Neutrophil (primary cell): ENCODE data around the gene CD2AP.

ENCODE experiments used
- H3K27ac ChIP-seq: fragments of 200-600 bp; sonication (generic); 2 replicates; pipeline ENCODE4 v1.5.1; 2016; ENCODE audit warnings: mild to moderate bottlenecking, moderate library complexity
- H3K27me3 ChIP-seq: fragments of 200-600 bp; sonication (generic); 2 replicates; pipeline ENCODE4 v1.6.0; 2016; ENCODE audit warnings: mild to moderate bottlenecking
- H3K36me3 ChIP-seq: fragments of 200-600 bp; sonication (generic); 2 replicates; pipeline ENCODE4 v1.5.1; 2017
- H3K4me1 ChIP-seq, 2 experiments: fragments of 200-600 bp in 1 of 2; sonication (generic) in 1 of 2; 1 replicate in 1 of 2; 2 replicates in 1 of 2; pipeline versions ENCODE4 v1.5.1 to v1.6.1; 2013 to 2016; ENCODE audit warnings: low read depth in 1 of 2, low read length in 1 of 2, mild to moderate bottlenecking in 1 of 2, moderate library complexity in 1 of 2; ENCODE audit not compliant: control insufficient read depth in 1 of 2, insufficient read depth in 1 of 2
- H3K4me3 ChIP-seq, 2 experiments: fragments of 200-600 bp in 1 of 2; sonication (generic) in 1 of 2; 1 replicate in 1 of 2; 2 replicates in 1 of 2; pipeline ENCODE4 v1.5.1; 2013 to 2016; ENCODE audit warnings: low read depth in 1 of 2, low read length in 1 of 2, mild to moderate bottlenecking in 1 of 2, moderate library complexity in 1 of 2
- H3K9me3 ChIP-seq: fragments of 200-600 bp; sonication (generic); 2 replicates; pipeline ENCODE4 v1.5.1; 2016
- CTCF ChIP-seq: fragments of 200-600 bp; sonication (generic); IDR thresholded peaks from 2 replicates; pipeline ENCODE4 v1.5.1; 2016; ENCODE audit warnings: antibody characterized with exemption

Gene CD2AP

GRCh38 chr6:47477497-47478232, at the start of gene CD2AP:
TSS of gene CD2AP (plus strand) at chr6:47477789. CDS start at chr6:47478245, 456 bp downstream.
- no peak for TF ChIP-seq CTCF
- no peaks in the 10 kb centered on the region for H3K36me3 ChIP-seq
- peaks cover 9 to 11% of the 10 kb centered on the region in 2 experiments for H3K4me1 ChIP-seq
- H3K9me3 ChIP-seq = no peaks in the 10 kb centered on the region
- peaks cover 12% of the 10 kb centered on the region for H3K27me3 ChIP-seq
- peak within 1 kb of the TSS; percentile 66 to 79 for H3K4me3 ChIP-seq
- H3K27ac ChIP-seq = peak within 1 kb of the TSS; percentile 35

- Histone ChIP-seq H3K4me1 (no peaks in the 10 kb centered on the region), H3K4me3 (no peak overlapping the region), H3K36me3 (no peaks in the 10 kb centered on the region), H3K9me3 (no peaks in the 10 kb centered on the region), H3K27ac (no peak overlapping the region), H3K27me3 (no peaks in the 10 kb centered on the region)
- TF ChIP-seq CTCF = no peak
These were observed 49.3 kb upstream of the CD2AP start for GRCh38 chr6:47428288-47428687.

- no peaks in the 10 kb centered on the region for H3K9me3 ChIP-seq
- no peak overlapping the region for H3K4me3 ChIP-seq
- TF ChIP-seq CTCF = no peak
- H3K36me3 ChIP-seq = no peaks in the 10 kb centered on the region
- H3K4me1 ChIP-seq = no peaks in the 10 kb centered on the region
- H3K27ac ChIP-seq = no peak overlapping the region
- H3K27me3 ChIP-seq = no peaks in the 10 kb centered on the region
These were observed 48.6 kb upstream of the CD2AP start for GRCh38 chr6:47428746-47429664.

- no peak overlapping the region for H3K4me3 ChIP-seq
- no peak overlapping the region for H3K27ac ChIP-seq
- H3K4me1 ChIP-seq = no peaks in the 10 kb centered on the region
- H3K36me3 ChIP-seq = no peaks in the 10 kb centered on the region
- H3K27me3 ChIP-seq = no peaks in the 10 kb centered on the region
- no peaks in the 10 kb centered on the region for H3K9me3 ChIP-seq
- TF ChIP-seq CTCF = no peak
These were observed 43.0 kb upstream of the CD2AP start for GRCh38 chr6:47434372-47435253.

GRCh38 chr6:47435254-47435612, 42.4 kb upstream of the CD2AP start:
- Histone ChIP-seq H3K4me3 (no peak overlapping the region), H3K4me1 (no peaks in the 10 kb centered on the region), H3K36me3 (no peaks in the 10 kb centered on the region), H3K27ac (no peak overlapping the region), H3K9me3 (no peaks in the 10 kb centered on the region), H3K27me3 (no peaks in the 10 kb centered on the region)
- no peak for TF ChIP-seq CTCF
